Liver (tissue), 3 donors: ENCODE measurements around the gene KRTAP10-6.
"Not testable (repeated sequence)": the region's sequence is repeated elsewhere in the genome, so short reads cannot be mapped to it uniquely, and the experiment has no call there.

Experiments used
- FOXA1 ChIP-seq: IDR thresholded peaks from 2 replicates; pipeline ENCODE4 v1.6.1; 2016; ENCODE audit warnings: antibody characterized with exemption
- HNF4G ChIP-seq: IDR thresholded peaks from 2 replicates; pipeline ENCODE4 v1.6.1; 2016; ENCODE audit warnings: antibody characterized with exemption
- NR2F2 ChIP-seq: IDR thresholded peaks from 2 replicates; pipeline ENCODE4 v1.6.1; 2016; ENCODE audit warnings: antibody characterized with exemption
- TF ChIP-seq, protein P1 (sequence below): fragments of 150-350 bp; IDR thresholded peaks from 2 replicates; pipeline ENCODE4 v1.5.1; 2017; ENCODE audit warnings: improper control_type of control experiment, low read depth, low read length; ENCODE audit not compliant: missing input control
- TF ChIP-seq, protein P2 (sequence below): IDR thresholded peaks from 2 replicates; pipeline ENCODE4 v1.6.1; 2016; ENCODE audit warnings: antibody characterized with exemption, mild to moderate bottlenecking
- donor health status: healthy.
- donor health status: healthy.

DNA sequence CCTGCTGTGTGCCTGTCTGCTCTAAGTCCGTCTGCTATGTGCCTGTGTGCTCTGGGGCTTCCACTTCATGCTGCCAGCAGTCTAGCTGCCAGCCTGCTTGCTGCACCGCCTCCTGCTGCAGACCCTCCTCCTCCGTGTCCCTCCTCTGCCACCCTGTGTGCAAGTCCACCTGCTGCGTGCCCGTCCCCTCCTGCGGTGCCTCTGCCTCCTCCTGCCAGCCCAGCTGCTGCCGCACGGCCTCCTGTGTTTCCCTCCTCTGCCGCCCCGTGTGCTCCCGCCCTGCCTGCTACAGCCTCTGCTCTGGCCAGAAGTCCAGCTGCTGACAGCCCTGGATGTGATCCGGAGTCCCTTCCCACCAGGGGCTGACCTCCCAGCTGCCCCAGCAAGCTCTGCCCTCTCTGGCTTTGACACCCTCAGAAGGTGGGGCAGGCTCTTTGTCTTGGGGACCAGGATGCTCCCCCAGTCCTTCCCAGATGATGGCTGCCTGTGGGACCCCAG is 45.6 kb upstream of the KRTAP10-6 start:
- TF ChIP-seq, protein P1, sequence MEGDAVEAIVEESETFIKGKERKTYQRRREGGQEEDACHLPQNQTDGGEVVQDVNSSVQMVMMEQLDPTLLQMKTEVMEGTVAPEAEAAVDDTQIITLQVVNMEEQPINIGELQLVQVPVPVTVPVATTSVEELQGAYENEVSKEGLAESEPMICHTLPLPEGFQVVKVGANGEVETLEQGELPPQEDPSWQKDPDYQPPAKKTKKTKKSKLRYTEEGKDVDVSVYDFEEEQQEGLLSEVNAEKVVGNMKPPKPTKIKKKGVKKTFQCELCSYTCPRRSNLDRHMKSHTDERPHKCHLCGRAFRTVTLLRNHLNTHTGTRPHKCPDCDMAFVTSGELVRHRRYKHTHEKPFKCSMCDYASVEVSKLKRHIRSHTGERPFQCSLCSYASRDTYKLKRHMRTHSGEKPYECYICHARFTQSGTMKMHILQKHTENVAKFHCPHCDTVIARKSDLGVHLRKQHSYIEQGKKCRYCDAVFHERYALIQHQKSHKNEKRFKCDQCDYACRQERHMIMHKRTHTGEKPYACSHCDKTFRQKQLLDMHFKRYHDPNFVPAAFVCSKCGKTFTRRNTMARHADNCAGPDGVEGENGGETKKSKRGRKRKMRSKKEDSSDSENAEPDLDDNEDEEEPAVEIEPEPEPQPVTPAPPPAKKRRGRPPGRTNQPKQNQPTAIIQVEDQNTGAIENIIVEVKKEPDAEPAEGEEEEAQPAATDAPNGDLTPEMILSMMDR: not testable (repeated sequence)
- TF ChIP-seq FOXA1, HNF4G, NR2F2: not testable (repeated sequence)
- TF ChIP-seq, protein P2, sequence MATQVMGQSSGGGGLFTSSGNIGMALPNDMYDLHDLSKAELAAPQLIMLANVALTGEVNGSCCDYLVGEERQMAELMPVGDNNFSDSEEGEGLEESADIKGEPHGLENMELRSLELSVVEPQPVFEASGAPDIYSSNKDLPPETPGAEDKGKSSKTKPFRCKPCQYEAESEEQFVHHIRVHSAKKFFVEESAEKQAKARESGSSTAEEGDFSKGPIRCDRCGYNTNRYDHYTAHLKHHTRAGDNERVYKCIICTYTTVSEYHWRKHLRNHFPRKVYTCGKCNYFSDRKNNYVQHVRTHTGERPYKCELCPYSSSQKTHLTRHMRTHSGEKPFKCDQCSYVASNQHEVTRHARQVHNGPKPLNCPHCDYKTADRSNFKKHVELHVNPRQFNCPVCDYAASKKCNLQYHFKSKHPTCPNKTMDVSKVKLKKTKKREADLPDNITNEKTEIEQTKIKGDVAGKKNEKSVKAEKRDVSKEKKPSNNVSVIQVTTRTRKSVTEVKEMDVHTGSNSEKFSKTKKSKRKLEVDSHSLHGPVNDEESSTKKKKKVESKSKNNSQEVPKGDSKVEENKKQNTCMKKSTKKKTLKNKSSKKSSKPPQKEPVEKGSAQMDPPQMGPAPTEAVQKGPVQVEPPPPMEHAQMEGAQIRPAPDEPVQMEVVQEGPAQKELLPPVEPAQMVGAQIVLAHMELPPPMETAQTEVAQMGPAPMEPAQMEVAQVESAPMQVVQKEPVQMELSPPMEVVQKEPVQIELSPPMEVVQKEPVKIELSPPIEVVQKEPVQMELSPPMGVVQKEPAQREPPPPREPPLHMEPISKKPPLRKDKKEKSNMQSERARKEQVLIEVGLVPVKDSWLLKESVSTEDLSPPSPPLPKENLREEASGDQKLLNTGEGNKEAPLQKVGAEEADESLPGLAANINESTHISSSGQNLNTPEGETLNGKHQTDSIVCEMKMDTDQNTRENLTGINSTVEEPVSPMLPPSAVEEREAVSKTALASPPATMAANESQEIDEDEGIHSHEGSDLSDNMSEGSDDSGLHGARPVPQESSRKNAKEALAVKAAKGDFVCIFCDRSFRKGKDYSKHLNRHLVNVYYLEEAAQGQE: not testable (repeated sequence)
